Body of pancreas (tissue), 4 donors: ENCODE data around the gene SPTSSA.

Experiments used
- CTCF ChIP-seq, 7 experiments: fragments of 450-650 bp in 4 of 7; fragments of 200-600 bp in 3 of 7; sonication (generic) in 3 of 7; IDR thresholded peaks; one replicate each; pipeline ENCODE4 v1.5.1; 2016 to 2019; ENCODE audit warnings: antibody characterized with exemption in 7 of 7
- POLR2A ChIP-seq, 3 donors: fragments of 450-650 bp; IDR thresholded peaks; one replicate each; pipeline ENCODE4 v1.6.1; 2016; ENCODE audit warnings: antibody characterized with exemption in 3 of 3, mild to moderate bottlenecking in 2 of 3

GRCh38 chr14:34482463-34482862 is 20.4 kb upstream of the SPTSSA start:
- TF ChIP-seq CTCF (IDR thresholded peaks at IDR 0.05) = no peak
- TF ChIP-seq POLR2A (IDR thresholded peaks at IDR 0.05) = no peak
